HG03060 (cell line): ENCODE results near the gene WIPF2.
"Not testable (repeated sequence)": the region's sequence is repeated elsewhere in the genome, so short reads cannot be mapped to it uniquely, and the experiment has no call there.

Experiments used
- ATAC-seq: cut with Tn5 transposase; IDR thresholded peaks from one replicate; pipeline ENCODE4 v1.9.1; 2021; ENCODE audit warnings: low read depth, moderate number of reproducible peaks; ENCODE audit not compliant: unreplicated experiment

WIPF2 gene

GRCh38 chr17:40191237-40192208, 27.6 kb upstream of the WIPF2 start:
- no peak for ATAC-seq

GRCh38 chr17:40192961-40193360, 26.1 kb upstream of the WIPF2 start:
- ATAC-seq, result no peak

GRCh38 chr17:40194821-40195220, 24.3 kb upstream of the WIPF2 start:
- no peak for ATAC-seq

- no peak for ATAC-seq
Observed at GRCh38 chr17:40197550-40197949, 21.6 kb upstream of the WIPF2 start.

- ATAC-seq, result not testable (repeated sequence)
Observed at GRCh38 chr17:40197965-40198456, 21.1 kb upstream of the WIPF2 start.

- ATAC-seq, result no peak
Observed at GRCh38 chr17:40198576-40198975, 20.5 kb upstream of the WIPF2 start.

GRCh38 chr17:40203131-40203530, 16.0 kb upstream of the WIPF2 start:
- no peak for ATAC-seq

GRCh38 chr17:40206193-40206592, 12.9 kb upstream of the WIPF2 start:
- ATAC-seq, result not testable (repeated sequence)

GRCh38 chr17:40209404-40210093, 9.6 kb upstream of the WIPF2 start:
- no peak for ATAC-seq

- ATAC-seq, result not testable (repeated sequence)
Observed at GRCh38 chr17:40213914-40214313, 5.2 kb upstream of the WIPF2 start.

- ATAC-seq, result no peak
Observed at GRCh38 chr17:40218006-40218739, 931 bp upstream of the WIPF2 start.

- no peak for ATAC-seq
Observed at GRCh38 chr17:40219594-40220338, 662 bp downstream of the WIPF2 start.

- no peak for ATAC-seq
Observed at GRCh38 chr17:40224718-40225550, 5.8 kb downstream of the WIPF2 start.

- ATAC-seq, result not testable (repeated sequence)
Observed at GRCh38 chr17:40229146-40229545, 10.0 kb downstream of the WIPF2 start.

GRCh38 chr17:40230670-40231069, 11.6 kb downstream of the WIPF2 start:
- ATAC-seq, result no peak

GRCh38 chr17:40231928-40232327, 12.8 kb downstream of the WIPF2 start:
- not testable (repeated sequence) for ATAC-seq

GRCh38 chr17:40241252-40241834, 22.2 kb downstream of the WIPF2 start:
- ATAC-seq, result no peak

GRCh38 chr17:40242774-40243173, 23.7 kb downstream of the WIPF2 start:
- ATAC-seq, result no peak

- no peak for ATAC-seq
Observed at GRCh38 chr17:40243761-40244160, 24.7 kb downstream of the WIPF2 start.
